NCI-H226 (cell line): ENCODE measurements around the gene CHCHD4.

Experiments used
- DNase-seq: peaks from one replicate; pipeline ENCODE4 v3.0.0-alpha.2; 2015

CHCHD4 gene

DNA sequence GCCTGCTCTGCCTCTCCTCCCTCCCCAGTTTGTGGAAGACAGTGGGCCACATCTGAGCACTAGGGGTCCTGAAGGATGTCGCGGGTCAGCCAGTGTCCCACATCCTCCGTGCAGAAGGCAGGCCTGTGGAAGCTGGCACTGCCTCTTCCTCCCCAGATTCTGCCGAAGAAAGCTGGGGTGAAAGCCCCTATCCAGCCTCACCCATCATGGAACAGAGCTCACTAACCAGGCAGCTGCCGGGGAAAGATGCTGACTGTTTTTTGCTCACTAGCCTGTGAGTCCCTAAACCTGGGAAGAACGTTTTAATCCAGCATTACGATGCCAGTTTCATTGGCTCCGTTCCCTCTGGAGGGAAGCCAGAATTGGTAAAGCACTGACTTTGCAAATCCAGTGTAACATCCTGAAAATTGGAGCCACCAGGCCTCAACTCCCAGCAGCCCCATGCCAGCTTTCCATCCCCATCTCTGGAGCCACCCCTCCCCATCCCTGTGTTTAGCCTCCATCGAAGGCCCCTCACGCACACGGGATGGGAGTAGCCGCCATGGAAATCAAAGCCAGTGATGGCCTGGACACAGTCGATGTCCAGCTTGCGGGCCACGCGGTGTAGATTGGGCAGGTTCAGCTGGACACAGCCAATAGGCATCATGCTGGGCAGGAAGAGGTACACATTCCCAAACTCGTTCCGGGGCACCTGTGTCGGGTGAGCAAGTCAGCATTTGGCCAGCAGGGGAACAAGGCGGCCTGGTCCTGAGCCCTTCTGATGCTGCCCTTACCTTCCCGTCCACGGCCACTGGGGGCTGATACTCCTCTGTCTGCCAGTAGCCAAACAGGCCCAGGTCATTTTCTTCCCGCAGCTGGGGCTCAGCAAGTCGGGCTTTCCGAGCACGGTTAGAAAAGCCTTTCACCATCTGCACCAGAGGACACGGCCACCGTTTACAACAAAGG lies 23.6 kb upstream of the CHCHD4 start:
- peak; percentile 23 for DNase-seq

- no peak for DNase-seq
Observed at GRCh38 chr3:14147617-14148016, 22.9 kb upstream of the CHCHD4 start.

GRCh38 chr3:14147066-14147435 lies 22.4 kb upstream of the CHCHD4 start:
- DNase-seq, result no peak

DNA sequence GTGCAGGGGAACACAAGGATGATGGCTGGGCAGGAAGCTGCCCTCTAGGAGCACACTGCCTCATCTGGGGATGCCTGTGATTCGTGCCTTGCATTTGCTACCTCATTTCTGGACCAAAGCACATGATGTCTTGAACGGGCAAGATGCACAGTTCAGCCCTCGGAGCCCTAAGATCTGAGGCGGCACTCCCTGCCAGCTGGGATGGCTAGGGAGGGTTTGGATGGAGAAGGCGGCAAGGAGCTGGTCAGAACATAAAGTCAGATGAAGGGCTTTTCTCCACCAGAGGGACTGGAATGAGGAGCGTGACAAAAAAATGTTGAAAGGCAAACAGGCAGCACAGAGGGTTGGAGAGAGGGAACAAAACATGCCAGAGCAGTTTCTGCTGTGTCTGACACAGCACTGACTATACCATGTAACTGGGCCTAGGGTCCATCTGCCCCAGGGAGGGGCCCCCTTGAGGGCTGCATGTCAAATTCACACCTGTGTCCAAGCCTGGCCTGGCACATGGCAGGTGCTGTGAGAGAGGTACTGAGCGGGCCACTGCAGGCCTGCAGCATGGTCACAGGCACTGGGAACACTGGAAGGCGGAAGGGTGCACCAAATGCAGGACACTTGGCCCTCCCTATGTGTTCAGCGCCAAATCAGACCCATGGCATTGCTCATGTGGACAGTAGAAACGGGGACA lies 21.9 kb upstream of the CHCHD4 start:
- no peak for DNase-seq

DNA sequence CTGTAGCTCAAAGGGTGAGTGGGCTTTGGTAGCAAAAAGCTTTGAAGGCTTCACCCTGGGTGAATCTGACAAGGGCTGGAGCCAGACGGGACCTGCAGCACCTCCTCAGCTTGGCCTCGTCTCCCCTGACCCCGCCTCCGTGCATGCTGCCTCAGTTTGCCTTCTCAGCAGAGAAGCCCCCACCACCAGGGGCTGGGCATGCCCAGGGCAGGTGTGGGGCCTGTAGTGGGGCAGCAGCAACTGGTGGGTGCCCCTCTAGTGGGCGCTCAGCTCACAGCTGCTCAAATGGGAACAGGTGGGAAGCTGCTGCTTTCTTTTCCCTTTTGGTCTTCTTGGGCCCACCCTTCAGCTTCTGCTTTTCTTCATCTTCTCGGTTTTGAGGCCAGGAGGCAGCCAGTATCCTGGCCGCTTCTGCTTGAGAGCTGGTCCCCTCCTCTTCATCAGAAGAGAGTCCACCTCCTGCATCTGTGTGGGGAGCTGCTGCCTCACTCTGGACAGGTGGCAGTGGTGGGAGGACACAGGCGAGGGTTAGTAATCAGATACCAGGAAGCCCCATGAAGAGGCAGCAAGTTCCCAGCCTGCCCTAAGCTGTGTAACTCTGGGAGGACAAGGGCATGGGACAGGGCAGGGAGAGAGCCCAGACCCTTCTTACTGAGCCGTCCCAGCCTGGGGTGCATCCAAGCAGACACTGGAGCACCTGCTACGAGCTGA lies 21.2 kb upstream of the CHCHD4 start:
- no peak for DNase-seq

GRCh38 chr3:14145236-14145635 lies 20.6 kb upstream of the CHCHD4 start:
- DNase-seq, result no peak

DNA sequence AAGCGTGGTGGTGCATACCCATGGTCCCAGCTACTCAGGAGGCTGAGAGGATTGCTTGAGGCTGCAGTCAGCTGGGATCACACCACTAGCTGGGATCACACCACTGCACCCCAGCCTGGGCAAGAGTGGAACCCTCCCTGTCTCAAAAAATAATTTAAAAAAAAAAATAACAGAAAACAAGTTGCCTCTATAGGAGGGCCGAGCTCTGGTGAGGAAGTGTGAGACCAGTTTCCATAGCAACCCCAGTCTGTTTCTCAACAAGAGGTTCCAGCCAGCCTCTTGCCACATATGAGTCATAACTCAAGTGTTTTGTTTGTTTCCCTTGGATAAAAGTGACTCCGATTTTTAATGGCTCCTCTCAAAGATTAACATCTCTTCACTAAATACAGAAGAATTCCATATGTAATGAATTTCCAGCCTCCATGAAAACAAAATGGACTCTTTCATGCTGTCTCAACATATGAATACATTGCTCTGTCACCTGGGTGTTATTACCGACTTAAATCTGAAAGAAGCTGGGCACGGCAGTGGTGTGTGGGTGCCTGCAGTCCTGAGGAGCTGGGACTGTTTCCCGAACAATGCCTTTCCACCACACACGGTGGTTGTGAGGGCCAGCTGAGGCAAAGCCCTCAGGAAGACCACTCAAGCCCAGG lies 19.9 kb upstream of the CHCHD4 start:
- peak; percentile 95 for DNase-seq

DNA sequence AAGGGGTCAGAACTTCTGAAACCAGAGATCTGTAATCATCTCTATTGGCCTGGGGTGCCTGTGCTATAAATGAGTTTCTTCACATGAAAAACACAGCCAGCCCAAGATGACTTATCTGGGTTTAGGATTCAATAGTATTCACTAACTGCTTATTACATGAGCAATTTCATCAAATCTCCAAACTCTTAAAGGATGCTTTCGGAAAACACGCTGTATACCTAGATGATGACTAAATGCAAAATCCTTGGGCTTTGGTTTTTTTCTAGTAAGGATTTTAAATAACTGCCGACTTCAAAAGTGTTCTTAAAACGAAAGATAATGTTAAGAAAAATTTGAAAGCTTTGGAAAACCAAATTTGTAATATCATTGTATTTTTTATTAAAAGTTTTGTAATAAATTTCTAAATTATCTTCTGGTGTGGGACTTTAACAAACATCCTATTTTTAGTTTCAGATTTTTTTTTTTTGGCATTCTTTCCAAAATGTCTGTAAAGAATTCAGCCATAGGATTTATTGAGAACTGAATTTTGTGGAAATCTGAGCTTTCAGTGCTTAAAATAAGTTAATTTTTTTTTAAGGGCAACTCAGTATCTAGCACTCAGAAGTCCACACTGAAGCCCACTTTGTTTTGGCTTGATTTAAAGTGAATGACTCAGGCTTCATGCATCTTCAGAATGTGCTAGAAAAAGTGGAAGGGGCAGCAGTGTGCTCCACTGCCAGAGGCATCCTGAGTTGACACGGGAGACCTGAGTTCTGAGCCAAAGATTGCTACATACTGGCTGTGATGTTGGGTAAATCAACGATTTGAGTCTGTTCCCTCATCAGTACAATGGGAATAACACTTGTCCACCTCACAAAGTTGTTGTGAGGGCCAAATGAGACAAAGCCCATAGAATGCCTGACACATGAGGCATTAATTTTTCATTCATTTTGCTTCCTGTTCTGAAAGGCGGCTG lies 18.9 kb upstream of the CHCHD4 start:
- peak; percentile 96 for DNase-seq

- DNase-seq, result no peak
Observed at GRCh38 chr3:14142567-14143270, 18.0 kb upstream of the CHCHD4 start.

- DNase-seq, result no peak
Observed at GRCh38 chr3:14141602-14142341, 17.1 kb upstream of the CHCHD4 start.

DNA sequence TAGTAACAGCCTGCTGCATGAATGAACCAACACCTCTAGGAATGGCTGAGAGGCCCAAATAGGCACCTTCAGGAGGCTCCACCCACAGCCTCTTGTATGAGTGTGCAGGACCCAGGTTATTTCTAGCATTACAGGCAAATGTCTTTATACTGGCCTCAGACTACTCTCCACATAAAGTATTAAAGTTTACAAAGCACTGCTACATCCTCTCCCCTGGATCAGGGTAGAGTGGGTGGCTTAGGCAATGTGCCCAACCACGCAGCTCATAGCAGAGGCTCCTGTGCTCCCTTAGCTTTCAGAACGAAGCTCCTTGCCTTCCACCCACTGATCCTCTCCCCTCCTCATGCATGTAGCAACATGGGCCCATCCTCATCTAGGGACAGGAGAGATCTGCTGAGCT lies 16.5 kb upstream of the CHCHD4 start:
- DNase-seq, result no peak

GRCh38 chr3:14140668-14141067 lies 16.0 kb upstream of the CHCHD4 start:
- DNase-seq, result no peak

- DNase-seq, result no peak
Observed at GRCh38 chr3:14139771-14140170, 15.1 kb upstream of the CHCHD4 start.

DNA sequence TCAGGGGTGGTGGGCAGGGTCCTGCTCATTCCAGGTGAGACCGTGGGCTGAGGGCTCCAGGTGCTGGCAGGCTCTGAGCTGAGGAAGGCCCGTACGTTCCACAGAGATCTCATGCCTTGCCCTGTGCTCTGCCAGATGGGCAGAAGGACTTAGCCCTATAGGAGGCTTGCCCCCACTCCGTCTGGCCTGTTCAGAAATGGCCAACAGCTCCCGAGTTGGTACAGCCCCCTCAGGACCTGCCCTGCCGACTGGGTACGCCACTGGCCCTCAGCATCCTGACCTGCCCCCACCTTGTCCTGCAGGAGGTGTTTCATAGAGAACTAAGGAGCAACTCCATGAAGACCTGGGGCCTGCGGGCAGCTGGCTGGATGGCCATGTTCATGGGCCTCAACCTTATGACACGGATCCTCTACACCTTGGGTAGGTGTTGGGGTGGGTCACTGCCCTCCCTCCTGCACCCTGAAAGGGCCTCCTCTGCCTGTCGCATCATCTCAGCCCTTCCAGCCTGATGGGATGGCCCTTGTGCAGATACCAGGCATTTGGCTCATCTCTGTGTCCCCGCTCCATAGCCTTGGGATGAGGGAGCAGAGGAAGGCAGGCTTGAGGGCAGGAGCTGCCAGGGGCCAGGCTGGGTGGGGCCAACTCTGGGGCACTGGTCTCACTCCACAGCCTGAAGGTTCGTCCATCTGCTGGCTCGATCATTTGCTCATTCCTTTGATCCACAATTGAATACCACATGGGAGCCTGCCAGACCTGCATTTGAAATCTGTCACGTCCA lies 14.4 kb upstream of the CHCHD4 start:
- no peak for DNase-seq

- no peak for DNase-seq
Observed at GRCh38 chr3:14138109-14138877, 13.6 kb upstream of the CHCHD4 start.

DNA sequence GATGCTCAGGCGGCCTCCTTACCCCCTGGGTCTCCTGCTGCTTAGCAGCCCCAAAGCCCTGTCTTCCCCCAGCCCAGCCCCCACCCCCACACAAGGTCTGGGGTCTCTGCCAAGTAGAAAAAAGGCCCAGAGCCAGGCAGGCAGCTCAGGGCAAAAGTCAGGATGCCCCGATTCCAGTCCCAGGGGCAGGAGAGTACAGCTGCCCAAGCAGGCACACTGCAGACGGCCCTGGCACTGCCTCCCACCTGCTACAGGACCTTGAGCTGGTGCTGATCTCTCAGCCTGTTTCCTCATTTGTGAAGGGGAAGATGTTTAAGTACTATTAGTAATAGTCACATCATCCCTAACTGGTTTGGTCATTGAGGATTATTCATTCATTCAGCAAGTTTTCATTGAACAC lies 12.8 kb upstream of the CHCHD4 start:
- DNase-seq, result no peak

GRCh38 chr3:14137004-14137403 lies 12.3 kb upstream of the CHCHD4 start:
- peak; percentile 39 for DNase-seq

- DNase-seq, result no peak
Observed at GRCh38 chr3:14135581-14135980, 10.9 kb upstream of the CHCHD4 start.

- no peak for DNase-seq
Observed at GRCh38 chr3:14134291-14134690, 9.6 kb upstream of the CHCHD4 start.
